ENCODE data around the gene ELMOD3.
A peak's percentile ranks its signal among the peaks of the same experiment; 100 is the strongest.
"Not testable (repeated sequence)": the region's sequence is repeated elsewhere in the genome, so short reads cannot be mapped to it uniquely, and the experiment has no call there.

ELMOD3 gene

DNA sequence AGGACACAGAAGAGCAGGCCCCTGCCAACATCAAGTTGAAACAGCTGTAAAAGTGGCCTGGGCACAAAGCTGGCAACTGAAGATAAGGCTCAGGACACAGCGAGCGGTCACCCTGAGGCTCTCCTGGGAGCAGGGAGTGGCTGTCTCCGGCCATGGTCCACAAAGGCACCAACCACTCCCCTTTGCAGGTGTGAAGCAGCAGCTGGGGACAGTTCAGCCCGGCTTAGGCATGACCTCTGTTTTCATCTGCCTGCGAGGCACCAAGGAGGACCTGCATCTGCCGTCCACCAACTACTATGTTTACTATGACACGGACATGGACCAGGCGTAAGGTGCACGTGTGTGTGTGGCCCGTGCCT is 39.7 kb upstream of the ELMOD3 start:
- no peak overlapping the region for H3K27ac ChIP-seq
- TF ChIP-seq, protein P1, sequence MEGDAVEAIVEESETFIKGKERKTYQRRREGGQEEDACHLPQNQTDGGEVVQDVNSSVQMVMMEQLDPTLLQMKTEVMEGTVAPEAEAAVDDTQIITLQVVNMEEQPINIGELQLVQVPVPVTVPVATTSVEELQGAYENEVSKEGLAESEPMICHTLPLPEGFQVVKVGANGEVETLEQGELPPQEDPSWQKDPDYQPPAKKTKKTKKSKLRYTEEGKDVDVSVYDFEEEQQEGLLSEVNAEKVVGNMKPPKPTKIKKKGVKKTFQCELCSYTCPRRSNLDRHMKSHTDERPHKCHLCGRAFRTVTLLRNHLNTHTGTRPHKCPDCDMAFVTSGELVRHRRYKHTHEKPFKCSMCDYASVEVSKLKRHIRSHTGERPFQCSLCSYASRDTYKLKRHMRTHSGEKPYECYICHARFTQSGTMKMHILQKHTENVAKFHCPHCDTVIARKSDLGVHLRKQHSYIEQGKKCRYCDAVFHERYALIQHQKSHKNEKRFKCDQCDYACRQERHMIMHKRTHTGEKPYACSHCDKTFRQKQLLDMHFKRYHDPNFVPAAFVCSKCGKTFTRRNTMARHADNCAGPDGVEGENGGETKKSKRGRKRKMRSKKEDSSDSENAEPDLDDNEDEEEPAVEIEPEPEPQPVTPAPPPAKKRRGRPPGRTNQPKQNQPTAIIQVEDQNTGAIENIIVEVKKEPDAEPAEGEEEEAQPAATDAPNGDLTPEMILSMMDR (conservative IDR thresholded peaks at IDR 0.05): no peak

DNA sequence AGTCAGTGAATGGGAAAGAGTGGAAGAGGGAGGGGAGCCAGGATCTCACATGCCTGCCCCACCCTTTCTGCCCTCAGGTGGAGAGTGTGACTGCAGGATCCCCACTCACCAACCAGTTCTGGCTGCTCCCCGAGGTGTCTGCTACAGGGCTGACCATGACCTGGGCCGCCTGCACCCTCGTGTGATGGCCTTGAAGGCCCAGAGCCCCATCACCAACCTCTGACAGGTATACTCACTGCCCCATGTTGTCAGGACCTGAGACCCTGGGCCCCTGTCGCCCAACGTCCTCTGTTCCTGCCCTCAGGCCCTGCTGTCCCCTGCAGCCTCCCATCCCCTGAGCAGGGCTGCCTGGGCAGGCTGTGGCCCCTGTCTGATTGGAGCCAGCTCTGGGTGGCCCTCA is 38.6 kb upstream of the ELMOD3 start:
- H3K27ac ChIP-seq: not testable (repeated sequence)

DNA sequence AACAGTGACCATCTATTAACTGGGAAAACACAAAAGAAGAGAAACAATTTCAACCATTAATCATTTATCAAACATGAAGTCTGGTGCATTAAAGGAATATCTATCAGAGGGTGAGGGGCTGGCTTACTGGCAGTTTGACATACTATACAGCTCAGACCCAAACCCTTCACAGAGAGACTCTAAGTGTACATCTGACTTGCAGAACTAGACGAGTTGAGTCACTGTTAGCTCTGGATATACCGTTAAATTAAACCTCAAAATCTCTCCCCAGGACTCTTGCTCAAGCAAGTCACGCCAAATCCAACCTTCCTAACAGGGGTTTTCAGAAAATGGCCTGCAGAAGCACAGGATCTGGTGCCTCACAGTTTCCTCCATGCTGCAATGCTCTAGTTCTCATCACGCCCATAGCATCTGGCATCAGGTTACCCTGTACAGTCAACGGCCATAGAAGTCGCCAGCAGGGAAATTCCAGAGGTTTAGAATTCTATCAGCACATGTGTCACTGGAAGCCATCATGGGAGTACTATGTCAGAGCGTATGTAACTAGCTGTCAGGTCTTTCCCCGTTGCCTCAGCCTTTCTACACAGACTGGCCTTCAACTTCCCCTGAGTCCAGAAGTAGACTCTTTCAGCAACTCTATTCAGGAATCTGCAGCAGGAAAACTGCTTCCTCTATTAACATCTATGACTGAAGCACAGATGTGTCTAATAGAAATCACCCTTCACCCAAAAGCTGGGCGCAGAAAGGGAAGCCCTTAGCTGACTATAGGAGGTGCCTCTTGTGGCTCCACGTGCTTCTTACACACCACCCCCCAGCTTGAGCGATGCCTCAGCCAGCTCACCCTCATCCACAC is 36.1 kb upstream of the ELMOD3 start:
- TF ChIP-seq, protein P1 (conservative IDR thresholded peaks at IDR 0.05): no peak
- H3K27ac ChIP-seq: no peak overlapping the region

DNA sequence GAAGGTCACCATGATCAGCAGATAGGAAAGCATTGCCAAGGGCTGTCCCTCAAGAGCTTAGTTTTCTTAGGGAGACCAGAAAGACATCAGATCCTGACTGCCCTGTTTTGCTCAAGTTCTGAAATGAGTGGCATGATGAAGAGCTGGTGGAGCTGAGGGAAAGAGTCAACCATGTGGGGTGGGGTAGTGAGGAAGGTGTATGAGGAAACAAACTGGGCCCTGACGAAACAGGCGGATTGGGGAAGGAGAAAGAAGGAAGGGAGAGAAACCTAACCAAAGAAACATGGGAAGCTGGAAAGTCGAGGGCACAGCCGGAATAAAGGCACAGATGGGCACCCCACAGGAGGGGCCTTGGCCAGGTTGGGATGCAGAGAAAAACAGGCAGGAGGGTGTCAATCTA is 34.8 kb upstream of the ELMOD3 start:
- TF ChIP-seq, protein P1 (conservative IDR thresholded peaks at IDR 0.05): no peak
- H3K27ac ChIP-seq: no peak overlapping the region

DNA sequence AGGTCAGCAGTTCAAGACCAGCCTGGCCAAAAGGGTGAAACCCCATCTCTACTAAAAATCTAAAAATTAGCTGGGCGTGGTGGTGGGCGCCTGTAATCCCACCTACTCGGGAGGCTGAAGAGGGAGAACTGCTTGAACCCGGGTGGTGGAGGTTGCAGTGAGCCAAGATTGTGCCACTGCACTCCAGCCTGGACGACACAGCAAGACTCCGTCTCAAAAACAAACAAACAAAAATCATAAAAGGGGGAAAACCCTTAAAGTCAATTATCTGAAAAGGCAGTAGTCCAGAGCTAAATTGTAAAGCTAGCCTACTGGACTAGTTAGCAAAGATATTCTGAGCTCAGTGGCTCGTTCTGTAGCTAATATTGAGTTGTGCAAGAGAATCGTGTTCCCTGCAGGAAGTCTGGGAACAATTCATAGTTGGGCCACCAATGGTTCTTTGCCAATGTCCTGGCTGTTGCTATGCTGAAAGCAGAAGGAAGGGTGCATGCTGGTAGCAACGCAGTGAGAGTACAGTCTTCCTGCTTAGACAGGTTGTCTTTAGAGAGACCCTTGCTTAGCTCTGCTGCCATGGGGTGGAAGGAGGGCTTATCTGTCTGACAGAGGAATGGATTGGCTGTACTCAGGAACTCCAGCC is 31.1 kb upstream of the ELMOD3 start:
- H3K27ac ChIP-seq: no peak overlapping the region

DNA sequence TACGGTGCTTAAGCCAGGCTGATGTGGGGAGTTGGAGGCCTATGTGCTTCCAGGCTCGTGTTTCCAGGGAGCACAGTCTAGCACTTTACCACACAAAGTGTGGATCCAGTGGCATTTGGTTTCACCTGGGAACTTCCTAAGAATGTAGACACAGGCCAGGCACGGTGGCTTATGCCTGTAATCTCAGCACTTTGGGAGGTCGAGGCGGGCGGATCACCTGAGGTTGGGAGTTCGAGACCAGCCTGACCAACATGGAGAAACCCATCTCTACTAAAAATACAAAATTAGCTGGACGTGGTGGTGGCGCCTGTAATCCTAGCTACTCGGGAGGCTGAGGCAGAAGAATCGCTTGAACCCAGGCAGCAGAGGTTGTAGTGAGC is 30.6 kb upstream of the ELMOD3 start:
- not testable (repeated sequence) for H3K27ac ChIP-seq

More for the DNA sequence above, 31.1 kb upstream of the ELMOD3 start:
- TF ChIP-seq, protein P1 (conservative IDR thresholded peaks at IDR 0.05): no peak

DNA sequence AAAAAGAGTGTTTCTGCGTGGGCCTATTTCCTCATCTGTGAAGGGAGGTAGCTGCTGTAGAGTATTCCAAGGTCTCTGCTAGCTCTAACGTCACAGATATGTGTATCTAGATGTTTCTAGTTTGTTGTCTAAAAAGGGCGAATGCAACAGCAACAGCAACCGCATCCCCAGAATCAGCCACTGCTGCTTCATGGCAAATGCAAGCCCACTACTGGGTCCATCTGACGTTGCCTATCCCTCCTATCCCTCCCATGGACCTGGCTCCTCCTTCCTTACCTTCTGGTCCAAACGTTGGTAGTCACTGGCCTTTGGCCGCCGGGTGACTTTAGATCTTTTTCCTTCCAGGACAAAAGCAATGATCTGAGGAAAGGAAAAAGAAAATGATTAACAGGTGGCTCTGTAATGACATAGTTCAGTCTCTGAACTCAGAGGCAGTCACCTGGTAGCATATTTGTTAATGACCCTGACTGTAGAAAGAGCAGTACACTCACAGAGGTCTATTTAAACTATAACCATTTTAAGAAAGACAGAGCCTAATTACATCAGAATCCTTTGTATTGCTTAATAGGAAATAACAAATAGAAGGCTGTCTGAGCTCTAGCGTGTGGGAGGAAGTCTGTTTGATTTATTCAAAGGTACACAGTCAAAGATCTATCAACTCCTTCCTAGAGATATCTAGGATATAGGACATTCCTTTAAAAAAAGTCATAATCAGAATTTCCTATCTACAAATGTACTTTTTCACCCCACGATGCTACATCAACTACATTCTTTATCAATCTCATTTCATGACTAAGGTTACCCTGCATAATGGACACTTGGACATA is 29.7 kb upstream of the ELMOD3 start:
- peak overlapping the region; percentile 92; the same call in 1 of the 2 replicates for H3K27ac ChIP-seq
- TF ChIP-seq, protein P1 (conservative IDR thresholded peaks at IDR 0.05): no peak

DNA sequence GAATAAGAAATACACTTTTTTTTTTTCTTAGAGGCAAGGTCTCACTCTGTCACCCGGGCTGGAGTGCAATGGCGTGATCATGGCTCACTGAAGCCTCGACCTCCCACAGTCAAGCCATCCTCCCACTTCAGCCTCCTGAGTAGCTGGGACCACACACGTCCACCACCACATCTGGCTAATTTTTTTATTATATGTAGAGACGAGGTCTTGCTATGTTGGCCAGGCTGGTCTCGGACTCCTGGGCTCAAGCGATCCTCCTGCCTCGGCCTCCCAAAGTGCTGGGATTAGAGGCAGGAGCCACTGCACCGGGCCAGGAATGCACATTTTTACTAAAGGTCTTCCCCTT is 29.1 kb upstream of the ELMOD3 start:
- TF ChIP-seq, protein P1 (conservative IDR thresholded peaks at IDR 0.05): no peak
- peak overlapping the region; percentile 92; the same call in 1 of the 2 replicates for H3K27ac ChIP-seq
